HG03280 (cell line): ENCODE data around the gene DGKQ.
"Not testable (repeated sequence)": the region's sequence is repeated elsewhere in the genome, so short reads cannot be mapped to it uniquely, and the experiment has no call there.

ENCODE experiments used
- ATAC-seq: cut with Tn5 transposase; IDR thresholded peaks from one replicate; pipeline ENCODE4 v1.9.1; 2021; ENCODE audit warnings: mild to moderate bottlenecking, moderate library complexity; ENCODE audit not compliant: unreplicated experiment

The DGKQ gene

DNA sequence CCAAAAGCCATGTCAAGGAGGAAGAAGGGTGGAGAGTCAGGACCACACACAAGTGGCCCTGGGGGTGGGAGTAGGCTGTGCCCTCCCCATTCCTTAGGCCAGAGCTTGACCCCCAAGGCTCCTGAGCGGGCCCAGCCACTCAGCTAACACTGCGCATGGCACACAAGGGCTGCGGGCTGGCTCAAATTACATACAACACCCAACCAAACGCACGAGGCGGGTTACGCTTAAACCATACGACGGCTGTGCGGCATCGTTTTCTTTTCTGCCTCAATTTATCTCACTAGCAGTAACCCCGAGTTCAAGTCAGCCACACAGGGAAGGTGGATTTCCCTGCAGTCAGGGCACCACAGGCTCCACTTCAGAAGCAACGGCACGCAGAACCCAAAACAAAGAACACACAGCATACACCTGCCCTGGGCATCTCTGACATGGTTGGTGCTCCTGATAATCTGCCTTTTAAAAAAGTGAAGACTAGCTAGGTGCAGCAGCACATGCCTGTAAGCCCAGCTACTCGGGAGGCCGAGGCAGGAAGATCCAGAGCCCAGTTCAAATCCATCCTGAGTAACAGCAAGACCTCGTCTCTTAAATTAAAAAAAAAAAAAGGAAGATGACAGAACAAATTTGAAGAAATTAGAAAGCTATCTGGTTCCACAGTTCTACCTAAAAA is 44.1 kb downstream of the DGKQ start:
- ATAC-seq: no peak

DNA sequence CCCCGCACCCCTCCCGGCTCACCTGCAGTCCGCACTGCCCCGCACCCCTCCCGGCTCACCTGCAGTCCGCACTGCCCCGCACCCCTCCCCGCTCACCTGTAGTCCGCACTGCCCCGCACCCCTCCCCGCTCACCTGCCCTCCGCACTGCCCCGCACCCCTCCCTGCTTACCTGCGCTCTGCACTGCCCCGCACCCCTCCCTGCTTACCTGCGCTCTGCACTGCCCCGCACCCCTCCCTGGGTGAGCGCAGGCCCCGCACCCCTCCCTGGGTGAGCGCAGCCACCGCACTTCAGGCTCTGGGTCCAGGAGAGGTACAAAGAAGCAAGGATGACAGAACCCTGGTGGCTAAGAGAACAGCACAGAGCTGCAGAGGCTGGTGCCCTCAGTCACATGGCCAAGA is 45.8 kb downstream of the DGKQ start:
- not testable (repeated sequence) for ATAC-seq

DNA sequence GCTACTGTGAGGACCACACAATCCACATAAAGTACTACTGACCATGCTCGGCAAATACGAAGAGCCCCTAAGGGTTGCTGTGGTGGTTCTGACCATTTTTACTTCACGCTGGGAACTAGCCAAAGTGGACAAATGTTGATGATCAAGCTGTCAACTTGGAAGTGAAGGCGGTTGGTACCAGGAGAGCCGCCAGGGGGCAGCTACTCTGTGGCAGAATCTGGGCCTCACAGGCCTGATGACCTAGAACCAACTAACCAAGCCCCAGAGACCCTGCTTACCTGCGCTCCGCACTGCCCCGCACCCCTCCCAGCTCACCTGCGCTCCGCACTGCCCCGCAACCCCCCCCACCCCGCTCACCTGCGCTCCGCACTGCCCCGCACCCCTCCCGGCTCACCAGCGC is 46.8 kb downstream of the DGKQ start:
- ATAC-seq: no peak

DNA sequence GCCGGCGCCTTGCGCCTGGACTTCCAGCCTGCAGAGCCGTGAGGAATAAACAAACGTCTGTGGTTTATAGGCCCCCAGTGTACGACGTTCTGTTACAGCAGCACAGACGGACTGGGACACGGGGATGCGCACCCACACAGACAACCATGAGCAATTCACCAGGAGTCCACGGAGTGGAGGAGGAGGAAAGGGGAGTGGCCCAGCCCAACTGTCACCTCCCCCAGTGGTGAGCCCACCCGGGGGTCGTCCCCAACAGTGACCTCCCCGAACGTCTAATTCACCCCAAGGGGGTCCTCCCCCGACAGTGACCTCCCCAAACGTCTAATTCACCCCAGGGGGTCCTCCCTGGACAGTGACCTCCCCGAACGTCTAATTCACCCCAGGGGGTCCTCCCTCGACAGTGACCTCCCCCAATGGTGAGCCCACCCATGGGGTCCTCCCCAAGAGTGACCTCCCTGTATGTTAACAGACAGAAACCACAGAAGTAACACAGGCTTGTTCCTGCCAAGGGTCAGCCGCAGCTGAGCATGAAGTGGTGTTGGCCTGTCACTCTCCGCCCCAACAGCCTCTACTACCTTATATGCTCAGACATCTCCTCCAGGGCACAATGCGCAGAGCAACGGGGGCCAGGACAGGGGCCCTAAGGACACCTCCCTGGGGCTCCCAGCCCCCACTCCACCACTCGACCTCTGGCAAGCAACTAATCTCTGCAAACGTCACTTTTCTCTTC is 47.4 kb downstream of the DGKQ start:
- ATAC-seq: no peak

DNA sequence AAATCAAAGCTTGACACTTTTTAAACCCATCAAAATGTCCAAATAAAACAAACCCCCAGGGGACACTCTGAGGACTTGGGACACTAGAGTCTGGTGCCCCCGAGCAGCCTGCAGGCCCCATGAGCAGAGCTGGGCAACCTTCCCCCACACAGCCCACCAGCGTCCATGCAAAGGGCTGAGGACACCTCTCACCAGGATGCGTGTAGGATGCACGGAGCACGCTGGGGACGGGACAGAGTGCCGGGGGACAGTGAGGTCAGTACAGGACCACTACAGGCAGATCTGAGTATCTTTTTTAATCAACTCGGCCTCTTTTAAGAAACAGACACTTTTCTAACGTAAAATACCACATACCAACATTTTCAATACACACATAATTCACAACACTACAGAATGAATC is 48.2 kb downstream of the DGKQ start:
- no peak for ATAC-seq

DNA sequence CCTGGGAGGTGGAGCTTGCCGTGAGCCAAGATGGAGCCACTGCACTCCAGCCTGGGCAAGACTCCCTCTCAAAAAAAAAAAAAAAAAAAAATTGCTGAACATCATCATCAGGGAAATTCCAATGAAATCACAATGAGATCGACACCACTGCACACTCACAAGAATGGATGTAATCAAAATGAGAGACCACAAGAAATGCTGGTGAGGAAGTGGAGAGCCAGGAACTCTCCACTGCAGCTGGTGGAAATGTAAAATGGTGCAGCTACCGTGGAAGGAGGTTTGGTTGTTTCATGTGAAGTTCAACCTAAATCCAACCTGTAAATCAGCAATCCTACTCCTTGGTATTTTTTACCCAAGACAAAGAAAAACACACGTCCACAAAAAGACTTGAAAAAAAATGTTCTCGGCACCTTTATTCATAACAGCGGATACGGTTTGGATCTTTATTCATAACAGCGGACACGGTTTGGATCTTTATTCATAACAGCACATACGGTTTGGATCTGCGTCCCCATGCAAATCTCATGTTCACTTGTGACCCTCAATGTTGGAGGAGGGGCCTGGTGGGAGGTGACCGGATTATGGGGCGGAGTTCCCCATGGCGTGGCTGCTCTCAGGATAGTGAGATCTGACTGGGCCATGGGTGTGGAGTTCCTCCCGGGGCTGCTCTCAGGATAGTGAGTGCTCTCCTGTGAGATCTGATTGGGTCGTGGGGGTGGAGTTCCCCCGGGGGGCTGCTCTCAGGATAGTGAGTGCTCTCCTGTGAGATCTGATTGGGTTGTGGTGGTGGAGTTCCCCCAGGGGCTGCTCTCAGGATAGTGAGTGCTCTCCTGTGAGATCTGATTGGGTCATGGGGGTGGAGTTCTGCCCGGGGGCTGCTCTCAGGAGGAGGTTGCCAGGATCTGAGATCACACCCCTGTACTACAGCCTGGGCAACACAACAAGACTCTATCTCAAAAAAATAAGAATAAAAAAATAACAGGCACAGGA is 49.0 kb downstream of the DGKQ start:
- ATAC-seq: peak; percentile 56

DNA sequence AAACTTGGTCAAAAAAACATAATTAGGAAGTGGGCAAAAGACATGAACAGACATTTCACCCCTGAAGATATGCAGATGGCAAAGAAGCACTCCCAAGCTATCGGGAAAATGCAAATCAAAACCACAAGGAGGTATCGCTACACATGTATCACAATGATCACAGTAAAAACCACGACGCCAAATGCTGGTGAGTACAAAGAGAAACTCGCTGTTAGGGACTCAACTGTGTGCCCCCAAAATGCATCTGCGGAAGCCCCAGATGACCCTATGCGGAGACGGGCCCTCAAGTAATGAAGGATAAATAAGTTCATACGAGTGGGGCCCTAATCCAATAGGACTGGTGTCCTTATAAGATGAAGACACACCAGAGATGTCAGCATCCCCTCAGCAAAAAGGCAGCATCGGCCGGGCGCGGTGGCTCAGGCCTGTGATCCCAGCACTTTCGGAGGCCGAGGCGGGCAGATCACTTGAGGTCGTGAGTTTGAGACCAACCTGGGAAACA is 51.5 kb downstream of the DGKQ start:
- ATAC-seq: peak; percentile 60

DNA sequence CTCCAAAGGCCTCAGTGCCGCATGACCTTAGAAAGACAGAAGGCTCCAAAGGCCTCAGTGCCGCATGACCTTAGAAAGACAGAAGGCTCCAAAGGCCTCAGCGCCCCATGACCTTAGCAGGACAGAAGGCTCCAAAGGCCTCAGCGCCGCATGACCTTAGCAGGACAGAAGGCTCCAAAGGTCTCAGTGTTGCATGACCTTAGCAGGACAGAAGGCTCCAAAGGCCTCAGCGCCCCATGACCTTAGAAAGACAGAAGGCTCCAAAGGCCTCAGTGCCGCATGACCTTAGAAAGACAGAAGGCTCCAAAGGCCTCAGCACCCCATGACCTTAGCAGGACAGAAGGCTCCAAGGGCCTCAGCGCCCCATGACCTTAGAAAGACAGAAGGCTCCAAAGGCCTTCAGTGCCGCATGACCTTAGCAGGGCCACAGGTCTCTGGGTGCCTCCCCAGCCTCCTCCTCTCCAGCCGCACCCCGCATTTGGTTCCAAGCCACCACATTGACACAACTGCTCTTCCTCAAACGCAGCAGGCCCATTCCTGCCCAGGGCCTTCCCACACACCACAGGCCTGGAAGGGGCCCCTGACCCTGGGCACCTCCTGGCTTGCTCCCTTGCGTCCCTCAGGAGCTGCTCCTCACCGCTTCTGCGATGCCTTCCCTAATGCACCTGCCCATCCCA is 54.2 kb downstream of the DGKQ start:
- not testable (repeated sequence) for ATAC-seq

DNA sequence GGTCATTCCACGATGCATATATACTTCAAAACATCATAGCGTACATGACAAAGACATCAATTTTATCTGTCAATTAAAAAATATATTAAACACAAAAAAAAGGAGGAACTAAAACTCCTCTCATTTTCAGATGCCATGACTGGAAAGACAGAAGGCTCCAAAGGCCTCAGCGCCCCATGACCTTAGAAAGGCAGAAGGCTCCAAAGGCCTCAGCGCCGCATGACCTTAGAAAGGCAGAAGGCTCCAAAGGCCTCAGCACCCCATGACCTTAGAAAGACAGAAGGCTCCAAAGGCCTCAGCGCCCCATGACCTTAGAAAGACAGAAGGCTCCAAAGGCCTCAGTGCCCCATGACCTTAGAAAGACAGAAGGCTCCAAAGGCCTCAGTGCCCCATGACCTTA is 54.8 kb downstream of the DGKQ start:
- not testable (repeated sequence) for ATAC-seq

DNA sequence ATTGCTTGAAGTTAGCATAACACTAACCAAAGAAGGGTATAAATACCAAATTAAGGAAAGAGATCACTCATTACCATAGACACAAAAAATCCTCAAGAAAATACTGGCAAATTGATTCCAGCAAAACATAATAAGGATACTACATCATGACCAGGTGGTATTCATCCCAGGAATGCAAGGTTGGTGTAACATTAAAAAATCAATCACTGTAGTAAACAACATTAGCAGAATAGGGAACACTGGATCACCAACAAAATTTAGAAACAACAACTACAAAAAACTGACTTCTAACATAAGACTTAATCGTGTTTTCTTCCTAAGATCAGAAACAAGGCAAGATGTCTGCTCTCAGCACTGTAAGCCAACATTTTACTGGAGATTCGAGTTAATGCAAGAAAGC is 55.4 kb downstream of the DGKQ start:
- no peak for ATAC-seq

DNA sequence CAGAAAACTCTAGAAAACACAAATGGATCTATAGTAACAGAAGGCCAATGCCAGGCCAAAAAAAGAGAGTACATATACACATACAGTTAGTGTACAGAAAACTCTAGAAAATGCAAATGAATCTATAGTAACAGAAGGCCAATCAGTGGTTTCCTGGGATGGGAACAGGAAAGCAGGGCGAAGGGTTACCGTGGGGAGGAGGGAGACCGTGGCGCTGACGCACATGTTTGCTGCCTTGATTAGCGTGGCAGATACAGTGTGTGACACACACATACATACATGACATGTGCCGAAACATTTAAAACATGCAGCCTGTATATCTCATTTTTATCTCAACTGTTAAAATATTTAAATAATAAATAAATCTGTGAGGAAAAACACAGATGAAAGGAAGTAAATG is 55.9 kb downstream of the DGKQ start:
- no peak for ATAC-seq

DNA sequence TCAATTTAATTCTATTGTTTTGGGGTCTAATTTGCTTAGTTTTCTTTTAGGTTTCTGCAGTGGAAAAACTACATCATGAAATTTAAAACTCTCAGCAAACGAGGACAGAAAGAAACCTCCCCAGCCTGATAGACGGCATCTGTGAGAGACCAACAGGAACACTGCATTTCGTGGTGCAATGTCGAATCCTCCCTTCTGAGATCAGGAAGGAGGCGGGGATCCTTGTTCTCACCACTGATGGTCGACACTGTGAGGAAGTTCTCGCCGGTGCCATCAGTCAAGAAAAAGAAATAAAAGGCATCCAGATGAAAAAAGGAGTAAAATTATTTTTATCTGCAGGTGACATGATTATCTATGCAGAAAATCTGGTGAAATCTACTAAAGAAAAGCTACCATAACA is 57.8 kb downstream of the DGKQ start:
- ATAC-seq: no peak

DNA sequence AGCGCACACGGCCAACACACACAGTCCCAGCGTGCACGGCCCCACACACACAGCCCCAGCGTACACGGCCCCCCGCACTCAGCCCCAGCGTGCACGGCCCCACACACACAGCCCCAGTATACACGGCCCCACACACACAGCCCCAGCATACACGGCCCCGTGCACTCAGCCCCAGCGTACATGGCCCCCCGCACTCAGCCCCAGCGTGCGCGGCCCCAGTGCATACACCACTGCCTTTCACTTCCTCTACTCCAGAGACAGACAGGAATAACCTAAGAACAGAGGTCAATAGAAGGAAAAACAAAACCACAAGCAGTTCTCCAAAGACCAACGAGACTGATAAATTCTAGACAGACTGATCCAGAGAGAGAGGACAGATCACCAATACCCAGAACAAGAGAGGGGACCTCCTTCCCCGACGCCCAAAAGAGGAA is 58.3 kb downstream of the DGKQ start:
- ATAC-seq: no peak

DNA sequence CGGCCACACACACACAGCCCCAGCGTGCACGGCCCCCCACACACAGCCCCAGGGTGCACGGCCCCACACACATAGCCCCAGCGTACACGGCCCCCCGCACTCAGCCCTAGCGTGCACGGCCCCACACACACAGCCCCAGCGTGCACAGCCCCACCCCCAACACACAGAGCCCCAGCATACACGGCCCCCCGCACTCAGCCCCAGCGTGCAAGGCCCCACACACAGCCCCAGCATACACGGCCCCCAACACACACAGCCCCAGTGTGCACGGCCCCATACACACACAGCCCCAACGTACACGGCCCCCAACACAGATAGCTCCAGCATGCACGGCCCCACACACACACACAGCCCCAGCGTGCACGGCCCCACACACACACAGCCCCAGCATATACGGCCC is 58.8 kb downstream of the DGKQ start:
- no peak for ATAC-seq

DNA sequence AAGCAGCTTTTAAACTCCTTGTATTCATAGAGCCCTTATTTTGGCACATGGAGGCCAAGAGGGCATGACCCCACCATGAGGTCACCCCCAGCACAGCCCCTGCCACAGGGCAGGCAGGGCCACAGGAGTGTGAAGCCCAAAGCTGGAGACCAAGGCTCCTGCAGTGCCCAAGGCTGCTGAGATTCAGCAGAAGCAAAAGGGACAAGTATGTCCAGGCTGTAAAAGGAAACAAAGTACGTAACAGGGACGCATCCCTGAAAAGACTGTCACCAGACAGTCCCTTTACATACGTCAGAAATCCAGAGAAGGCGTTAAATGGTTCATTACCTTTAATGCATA is 60.1 kb downstream of the DGKQ start:
- no peak for ATAC-seq

DNA sequence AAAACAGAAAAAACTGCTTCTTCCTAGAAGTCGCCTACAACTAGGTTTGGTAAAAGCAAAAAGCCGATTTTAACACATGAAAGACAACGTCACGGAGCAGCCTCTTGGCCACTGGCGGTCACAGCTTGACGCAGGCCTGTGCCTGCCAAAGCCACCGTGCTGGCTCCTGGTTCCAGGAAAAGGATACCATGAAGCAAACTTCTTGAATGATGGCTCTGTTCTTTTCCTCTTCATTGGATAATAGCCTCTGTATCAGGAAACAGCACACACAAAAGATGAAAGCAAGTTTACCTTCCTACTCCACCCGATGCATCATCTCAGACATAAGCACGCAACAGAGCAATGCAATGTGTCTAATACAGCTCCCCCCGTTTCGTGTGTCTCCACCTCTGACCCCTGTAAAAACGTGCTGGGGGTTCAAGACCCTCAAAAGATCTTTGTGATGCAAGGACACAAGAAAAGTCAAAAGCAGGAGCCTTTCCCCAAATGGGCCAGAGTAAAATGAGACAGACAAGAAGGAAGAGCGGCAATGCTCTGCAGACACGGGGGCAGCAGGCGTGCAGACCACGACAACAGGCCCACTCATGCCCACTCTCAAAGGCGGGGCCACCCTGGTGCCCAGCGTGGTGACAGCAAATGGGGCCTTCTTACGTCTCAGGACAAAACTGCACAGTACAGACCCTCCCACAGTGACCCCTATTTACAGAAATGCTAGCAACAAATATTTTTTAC is 60.7 kb downstream of the DGKQ start:
- ATAC-seq: no peak

DNA sequence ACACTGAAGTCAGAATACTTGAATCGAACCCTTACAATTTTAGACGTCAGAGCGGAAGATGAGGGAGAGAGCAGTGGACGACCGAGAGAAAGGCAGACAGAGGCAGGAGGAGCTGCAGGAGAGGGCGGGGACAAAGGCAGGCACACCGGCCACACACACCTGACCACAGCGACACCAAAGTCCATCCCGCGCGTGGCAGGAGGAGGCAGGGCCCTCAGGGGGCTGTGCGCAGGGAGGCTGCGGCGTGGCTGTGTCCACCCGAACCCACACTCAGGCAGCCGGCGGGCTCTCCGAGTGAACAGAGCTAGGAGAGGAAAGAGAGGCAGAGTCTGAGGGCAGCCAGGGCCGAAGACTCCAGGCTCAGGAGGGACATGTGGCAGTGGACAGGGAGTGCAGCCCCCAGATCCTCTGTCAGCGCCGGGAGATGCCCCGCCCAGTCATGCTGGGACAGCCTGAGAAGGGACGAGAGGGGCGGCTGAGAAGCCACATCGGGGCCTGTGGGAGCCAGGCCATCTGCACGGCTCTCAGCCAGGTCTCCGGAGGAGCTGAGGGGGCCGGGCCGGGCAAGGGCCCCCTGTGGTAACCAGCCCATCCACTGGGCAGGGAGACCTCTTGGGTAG is 61.4 kb downstream of the DGKQ start:
- ATAC-seq: no peak

DNA sequence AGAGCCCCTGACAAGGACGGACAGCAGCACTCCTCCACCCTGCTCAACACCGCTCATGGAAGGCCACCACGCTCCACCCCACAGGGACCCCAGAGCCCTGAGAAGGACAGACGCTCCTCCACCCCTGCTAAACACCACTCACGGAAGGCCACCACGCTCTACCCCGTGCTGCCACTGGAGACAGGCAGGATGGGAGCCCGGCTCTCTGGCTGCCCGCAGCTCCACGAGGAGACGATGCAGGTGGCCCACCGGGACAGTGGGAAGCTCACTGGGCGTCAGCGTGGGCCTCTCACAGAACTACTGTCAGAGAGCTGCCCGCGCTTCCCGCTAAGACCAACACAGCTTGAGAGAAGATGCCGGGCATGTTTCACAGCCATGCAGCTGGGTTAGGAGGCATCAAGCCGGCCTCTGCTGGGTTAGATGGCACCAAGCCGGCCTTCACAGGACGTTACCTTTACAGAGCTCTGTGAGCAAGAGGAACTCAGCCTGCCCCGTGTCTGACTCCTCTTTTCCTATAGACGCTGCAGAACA is 62.1 kb downstream of the DGKQ start:
- no peak for ATAC-seq

DNA sequence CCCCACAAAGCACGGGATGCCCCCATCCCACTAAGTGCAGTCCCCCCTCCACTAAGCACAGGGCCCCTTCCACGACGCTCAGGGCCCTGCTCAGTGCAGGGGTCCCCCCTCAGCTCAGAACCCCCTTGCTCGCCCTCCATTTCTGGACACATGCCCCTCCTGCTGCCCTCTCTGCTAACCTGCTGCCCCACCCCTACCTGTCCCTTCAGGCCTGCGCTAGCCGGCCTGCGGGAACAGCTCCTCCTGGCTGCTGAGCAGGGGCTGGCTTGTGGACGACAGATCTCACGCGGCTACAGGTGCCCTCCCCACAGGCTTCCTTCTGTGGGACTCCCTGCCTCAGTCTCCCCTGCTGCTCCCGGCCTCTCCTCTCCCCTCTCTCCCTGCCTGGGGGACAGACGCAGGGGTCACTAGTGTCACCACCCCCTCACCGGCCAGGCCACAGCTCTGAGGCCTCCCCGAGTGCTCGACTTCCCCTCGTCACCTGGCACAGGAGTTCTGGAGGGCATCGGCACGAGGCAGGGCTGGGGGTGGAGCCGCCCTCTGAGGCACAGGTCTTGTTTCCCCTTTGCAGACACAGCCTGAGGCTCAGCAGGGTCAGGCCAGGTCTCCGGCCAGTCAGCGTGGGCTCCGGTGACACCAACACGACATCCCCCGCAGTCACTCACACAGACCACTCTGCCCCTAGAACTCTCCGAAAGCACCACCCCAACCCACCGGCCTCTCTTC is 62.8 kb downstream of the DGKQ start:
- no peak for ATAC-seq
